K562 (cell line): ENCODE data around the gene BIRC7. TPM values are rescaled to one million over a fixed set of nuclear protein-coding genes. Genes with fewer than 3 reads are reported as not detected.
A peak's percentile ranks its signal among the peaks of the same experiment; 100 is the strongest.

ENCODE experiments used
- ATAC-seq: fragments of 200-7000 bp; cut with Tn5 transposase; 3 replicates; pipeline ENCODE4 v1.9.1; 2020; ENCODE audit warnings: moderate library complexity
- BruUV-seq: library from RNA; stranded (reverse); fragments of 400-500 nt; replicated peaks from 2 replicates; lab custom pipeline; 2021; lab: Mats Ljungman, UMichigan
- CTCF ChIA-PET: fragments of 300-600 bp; formaldehyde crosslinking; extraction: SDS; loops from one replicate; lab custom pipeline; 2021; ENCODE audit warnings: low intra/inter-chr PET ratio; lab: Yijun Ruan, JAX
- POLR2A ChIA-PET: fragments of 300-600, 350-650 bp; sonication (Branson Sonifier 250); formaldehyde crosslinking; extraction: SDS; loops from one replicate; lab custom pipeline; 2021; ENCODE audit warnings: antibody characterized with exemption, inconsistent platforms; lab: Yijun Ruan, JAX
- DNase-seq, 4 experiments: peaks; one replicate each; pipeline versions ENCODE4 v3.0.0 to v3.0.0-alpha.2; 2011 to 2018; ENCODE audit warnings: low spot score in 3 of 4, mixed read lengths in 3 of 4; ENCODE audit errors: extremely low read depth in 1 of 4
- FAIRE-seq: peaks from 2 replicates; lab custom pipeline; 2011; peaks lifted over from hg19 to GRCh38; lab: Jason Lieb, UNC
- H2AFZ ChIP-seq: 2 replicates; pipeline ENCODE4 v1.6.0; 2011; ENCODE audit warnings: low read depth, low read length, control low read depth, inconsistent platforms
- H3K27ac ChIP-seq: fragments of 200-600 bp; 3 replicates; pipeline ENCODE4 v1.8.0; 2011; ENCODE audit warnings: low read depth, mild to moderate bottlenecking, control low read depth, inconsistent platforms, low read length, moderate library complexity, mixed read lengths; ENCODE audit errors: extremely low read depth
- H3K27me3 ChIP-seq, 2 experiments: fragments of 300-600 bp in 1 of 2; 2 replicates in 1 of 2; 3 replicates in 1 of 2; pipeline versions ENCODE4 v1.6.0 to v1.8.0; 2011; ENCODE audit warnings: inconsistent platforms in 2 of 2, low read length in 2 of 2, mild to moderate bottlenecking in 1 of 2, mixed read lengths in 1 of 2, moderate library complexity in 1 of 2; ENCODE audit not compliant: control insufficient read depth in 2 of 2, insufficient read depth in 2 of 2
- H3K36me3 ChIP-seq: fragments of 300-600 bp; 3 replicates; pipeline ENCODE4 v1.8.0; 2011; ENCODE audit warnings: mild to moderate bottlenecking, low read length, inconsistent platforms; ENCODE audit not compliant: control insufficient read depth, insufficient read depth
- H3K4me1 ChIP-seq, 2 experiments: fragments of 200-600 bp in 1 of 2; replicated peaks in 1 of 2; 2 replicates in 1 of 2; 3 replicates in 1 of 2; pipeline versions ENCODE4 v1.5.1 to v1.8.0; 2011; ENCODE audit warnings: inconsistent platforms in 2 of 2, low read length in 2 of 2, mild to moderate bottlenecking in 1 of 2, mixed read lengths in 1 of 2, moderate library complexity in 1 of 2; ENCODE audit not compliant: control insufficient read depth in 2 of 2, insufficient read depth in 2 of 2
- H3K4me2 ChIP-seq: 2 replicates; pipeline ENCODE4 v1.6.1; 2011; ENCODE audit warnings: low read length, control low read depth, inconsistent platforms, mixed read lengths; ENCODE audit not compliant: insufficient read depth
- H3K4me3 ChIP-seq: fragments of 200-600 bp; sonication (generic), shearing (Covaris generic); 2 replicates; pipeline ENCODE4 v1.5.1; 2016; ENCODE audit warnings: control low read depth, inconsistent platforms
- H3K79me2 ChIP-seq: fragments of 200-600 bp; 3 replicates; pipeline ENCODE4 v1.8.0; 2011; ENCODE audit warnings: low read length, inconsistent platforms; ENCODE audit not compliant: control insufficient read depth, insufficient read depth
- H3K9ac ChIP-seq, 2 experiments: 2 replicates each; pipeline versions ENCODE4 v1.6.0 to v1.6.1; 2011; ENCODE audit warnings: low read depth in 2 of 2, low read length in 2 of 2, control low read depth in 1 of 2, inconsistent platforms in 1 of 2, mild to moderate bottlenecking in 1 of 2, mixed read lengths in 1 of 2; ENCODE audit not compliant: insufficient read depth in 1 of 2
- H3K9me1 ChIP-seq: one replicate; pipeline ENCODE4 v1.6.0; 2011; ENCODE audit warnings: inconsistent platforms, mild to moderate bottlenecking, low read length, moderate library complexity; ENCODE audit not compliant: control insufficient read depth, insufficient read depth
- H3K9me3 ChIP-seq: replicated peaks from 2 replicates; pipeline ENCODE4 v1.5.1; 2011; ENCODE audit warnings: low read depth, low read length, inconsistent platforms; ENCODE audit not compliant: control insufficient read depth, insufficient read depth
- H4K20me1 ChIP-seq: replicated peaks from 2 replicates; pipeline ENCODE4 v1.6.1; 2011; ENCODE audit warnings: low read length, inconsistent platforms, mixed read lengths; ENCODE audit not compliant: control insufficient read depth, insufficient read depth
- DMBX1 ChIP-seq: fragments of 250-450 bp; sonication (Bioruptor Pico); IDR thresholded peaks from 2 replicates; pipeline ENCODE4 v1.8.0; 2022; ENCODE audit warnings: inconsistent platforms, mild to moderate bottlenecking, moderate library complexity, borderline replicate concordance
- FOSL1 ChIP-seq: fragments of 200-800 bp; sonication (Bioruptor generic); conservative IDR thresholded peaks from 2 replicates; pipeline ENCODE4 v1.6.1; 2016; ENCODE audit warnings: missing genetic modification characterization, missing compliant biosample characterization
- KHSRP ChIP-seq: fragments of 450-650 bp; IDR thresholded peaks from 2 replicates; pipeline ENCODE4 v1.6.1; 2017
- MAFK ChIP-seq: IDR thresholded peaks from 2 replicates; pipeline ENCODE4 v1.6.1; 2011; ENCODE audit warnings: low read length, improper control_type of control experiment
- NELFE ChIP-seq: IDR thresholded peaks from 2 replicates; pipeline ENCODE4 v1.6.1; 2011; ENCODE audit warnings: mild to moderate bottlenecking; ENCODE audit not compliant: insufficient read depth, insufficient read length
- NFE2 ChIP-seq: IDR thresholded peaks from 2 replicates; pipeline ENCODE4 v1.6.1; 2014; ENCODE audit warnings: antibody characterized with exemption, low read depth
- TAF15 ChIP-seq: fragments of 200-400 bp; formaldehyde crosslinking; IDR thresholded peaks from 2 replicates; pipeline ENCODE4 v1.6.1; 2017; ENCODE audit warnings: mild to moderate bottlenecking, low read depth, low read length, moderate library complexity
- ZNF212 ChIP-seq: fragments of 450-650 bp; formaldehyde crosslinking; IDR thresholded peaks from 2 replicates; pipeline ENCODE4 v1.4.0; 2020; ENCODE audit warnings: mild to moderate bottlenecking
- ZNF76 ChIP-seq: fragments of 250-450 bp; sonication (Bioruptor Pico); IDR thresholded peaks from 2 replicates; pipeline ENCODE4 v1.4.0; 2020; ENCODE audit warnings: mild to moderate bottlenecking, moderate library complexity, borderline replicate concordance
- ZZZ3 ChIP-seq: fragments of 450-650 bp; IDR thresholded peaks from 2 replicates; pipeline ENCODE4 v1.6.1; 2016; ENCODE audit warnings: antibody characterized with exemption, mild to moderate bottlenecking, moderate library complexity
- WGBS: fragments of 100-300 bp; shearing (Covaris generic); methylation state at CpG from one replicate; pipeline ENCODE4 v1.1.6; 2016; ENCODE audit warnings: low coverage, mixed read lengths; ENCODE audit not compliant: insufficient coverage; ENCODE audit errors: missing lambda C conversion rate; 5-methylcytosine and 5-hydroxymethylcytosine counted together
- in situ Hi-C: fragments of 300-500 bp; cut with MboI; formaldehyde crosslinking; loops from 4 replicates; pipeline ENCODE4 v1.15.0; 2018; ENCODE audit warnings: inconsistent platforms, mixed read lengths
- intact Hi-C: fragments of 100-400 bp; cut with micrococcal nuclease; formaldehyde crosslinking; loops from 2 replicates; pipeline ENCODE4 v1.14.2; 2022
- polyA plus RNA-seq, 8 experiments: library from polyadenylated mRNA; depleted of rRNA in 4 of 8; stranded (reverse) in 5 of 8; unstranded in 3 of 8; fragments of >200 nt; fragmentation: Nextera tagmentation in 2 of 8; fragmentation: Illumina TruSeq in 1 of 8; extraction: Ambion mirVana in 2 of 8; extraction: Trizol in 1 of 8; gene quantifications; 2 replicates each; pipeline versions ENCODE4 v1.2.1 to v1.2.3, GENCODE V29; 2011 to 2014; ENCODE audit warnings: inconsistent platforms in 1 of 8, missing spikeins in 1 of 8
- total RNA-seq, 7 experiments: library from RNA; depleted of rRNA in 6 of 7; stranded (reverse); fragments of >200 nt in 6 of 7; fragmentation: Illumina TruSeq in 2 of 7; extraction: Trizol in 2 of 7; gene quantifications; 2 replicates each; pipeline versions ENCODE4 v1.2.1 to v1.2.3, GENCODE V29; 2011 to 2021; ENCODE audit warnings: low replicate concordance in 1 of 7

Gene BIRC7
- total and polyA plus RNA-seq, 9 of the 15 experiments (the other 6 are each of a cell fraction or from before 2014, with no cell fraction given), result 0.14 to 0.19 (median 0.16) TPM; not detected in 5

- no peaks in the 10 kb centered on the region for H3K9me1 ChIP-seq
- no peak overlapping the region for H2AFZ ChIP-seq
- H3K4me2 ChIP-seq, result no peak overlapping the region
- CTCF ChIA-PET, result no interaction called here
- no peak overlapping the region for H3K4me3 ChIP-seq
- no peaks in the 10 kb centered on the region for H3K79me2 ChIP-seq
- no peak overlapping the region; a peak in 1 of 4 replicates for H3K9ac ChIP-seq
- H4K20me1 ChIP-seq, result no peaks in the 10 kb centered on the region
- no peak for TF ChIP-seq NELFE
- TF ChIP-seq FOSL1 (tag), result peak; percentile 34; the same call in 1 of the 2 replicates
- TF ChIP-seq KHSRP, result no peak
- no peaks in the 10 kb centered on the region for H3K36me3 ChIP-seq
- H3K4me1 ChIP-seq, result peaks cover 0 to 30% of the 10 kb centered on the region in 2 experiments; a peak in 3 of 5 replicates
- no peak overlapping the region for H3K27ac ChIP-seq
- FAIRE-seq (no peak), DNase-seq (no peak), ATAC-seq (no peak)
- in situ Hi-C loops, result no loop called here
- POLR2A ChIA-PET, result interaction anchor here (0.7 to 1.3 kb wide), 4 partner anchors 14 to 52 kb away, joined by 3 read pairs; no protein-coding TSS in a partner anchor
- under 1% methylated on average over 16 of the region's 18 CpGs for WGBS
- no TSS peak for BruUV-seq
- intact Hi-C loops, result no loop called here
- no peaks in the 10 kb centered on the region for H3K9me3 ChIP-seq
- peaks cover 35 to 60% of the 10 kb centered on the region in 2 experiments; a peak in 4 of 5 replicates for H3K27me3 ChIP-seq
Observed at GRCh38 chr20:63232235-63233060, 3.3 kb upstream of the BIRC7 start.

GRCh38 chr20:63233061-63233344 is 2.7 kb upstream of the BIRC7 start:
- no peak for FAIRE-seq
- in situ Hi-C loops, result no loop called here
- Histone ChIP-seq H3K4me1 (peaks cover 0 to 33% of the 10 kb centered on the region in 2 experiments; a peak in 3 of 5 replicates), H3K27ac (no peak overlapping the region), H3K4me2 (no peak overlapping the region), H3K36me3 (no peaks in the 10 kb centered on the region), H4K20me1 (no peaks in the 10 kb centered on the region), H3K9me3 (no peaks in the 10 kb centered on the region), H3K79me2 (no peaks in the 10 kb centered on the region), H3K9me1 (no peaks in the 10 kb centered on the region), H2AFZ (no peak overlapping the region), H3K9ac (no peak overlapping the region), H3K4me3 (no peak overlapping the region), H3K27me3 (peaks cover 35 to 60% of the 10 kb centered on the region in 2 experiments; a peak in 4 of 5 replicates)
- DNase-seq, result no peak
- WGBS, result 34% methylated on average over 3 of the region's 3 CpGs
- POLR2A ChIA-PET, result interaction anchor here (0.7 to 1.3 kb wide), 5 partner anchors 13 to 51 kb away, joined by 3 read pairs; no protein-coding TSS in a partner anchor
- intact Hi-C loops, result no loop called here
- CTCF ChIA-PET, result no interaction called here
- ATAC-seq, result no peak
- BruUV-seq, result no TSS peak
- TF ChIP-seq ZZZ3 (no peak), ZNF76 (CRISPR knock-in tag) (no peak), DMBX1 (CRISPR knock-in tag) (no peak), MAFK (no peak), NFE2 (no peak), ZNF212 (CRISPR knock-in tag) (no peak), TAF15 (no peak)
